Measurements from ENCODE around the gene ST6GALNAC4. TPM values are rescaled to one million over a fixed set of nuclear protein-coding genes. Genes with fewer than 3 reads are reported as not detected.

The ST6GALNAC4 gene
- total and polyA plus RNA-seq, 9 of the 15 experiments (the other 6 are each of a cell fraction or from before 2014, with no cell fraction given) = 2.6 to 43.1 (median 15.4) TPM

GRCh38 chr9:127878001-127878651 is 38.7 kb downstream of the ST6GALNAC4 start (continued):
- TF ChIP-seq, protein P1, sequence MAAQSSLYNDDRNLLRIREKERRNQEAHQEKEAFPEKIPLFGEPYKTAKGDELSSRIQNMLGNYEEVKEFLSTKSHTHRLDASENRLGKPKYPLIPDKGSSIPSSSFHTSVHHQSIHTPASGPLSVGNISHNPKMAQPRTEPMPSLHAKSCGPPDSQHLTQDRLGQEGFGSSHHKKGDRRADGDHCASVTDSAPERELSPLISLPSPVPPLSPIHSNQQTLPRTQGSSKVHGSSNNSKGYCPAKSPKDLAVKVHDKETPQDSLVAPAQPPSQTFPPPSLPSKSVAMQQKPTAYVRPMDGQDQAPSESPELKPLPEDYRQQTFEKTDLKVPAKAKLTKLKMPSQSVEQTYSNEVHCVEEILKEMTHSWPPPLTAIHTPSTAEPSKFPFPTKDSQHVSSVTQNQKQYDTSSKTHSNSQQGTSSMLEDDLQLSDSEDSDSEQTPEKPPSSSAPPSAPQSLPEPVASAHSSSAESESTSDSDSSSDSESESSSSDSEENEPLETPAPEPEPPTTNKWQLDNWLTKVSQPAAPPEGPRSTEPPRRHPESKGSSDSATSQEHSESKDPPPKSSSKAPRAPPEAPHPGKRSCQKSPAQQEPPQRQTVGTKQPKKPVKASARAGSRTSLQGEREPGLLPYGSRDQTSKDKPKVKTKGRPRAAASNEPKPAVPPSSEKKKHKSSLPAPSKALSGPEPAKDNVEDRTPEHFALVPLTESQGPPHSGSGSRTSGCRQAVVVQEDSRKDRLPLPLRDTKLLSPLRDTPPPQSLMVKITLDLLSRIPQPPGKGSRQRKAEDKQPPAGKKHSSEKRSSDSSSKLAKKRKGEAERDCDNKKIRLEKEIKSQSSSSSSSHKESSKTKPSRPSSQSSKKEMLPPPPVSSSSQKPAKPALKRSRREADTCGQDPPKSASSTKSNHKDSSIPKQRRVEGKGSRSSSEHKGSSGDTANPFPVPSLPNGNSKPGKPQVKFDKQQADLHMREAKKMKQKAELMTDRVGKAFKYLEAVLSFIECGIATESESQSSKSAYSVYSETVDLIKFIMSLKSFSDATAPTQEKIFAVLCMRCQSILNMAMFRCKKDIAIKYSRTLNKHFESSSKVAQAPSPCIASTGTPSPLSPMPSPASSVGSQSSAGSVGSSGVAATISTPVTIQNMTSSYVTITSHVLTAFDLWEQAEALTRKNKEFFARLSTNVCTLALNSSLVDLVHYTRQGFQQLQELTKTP (IDR thresholded peaks at IDR 0.05; ENCODE audit: low read depth in 1 of 2, partially characterized antibody in 2 of 2) = peak in 1 of 2 experiments; percentile 8
- TF ChIP-seq, protein P2, sequence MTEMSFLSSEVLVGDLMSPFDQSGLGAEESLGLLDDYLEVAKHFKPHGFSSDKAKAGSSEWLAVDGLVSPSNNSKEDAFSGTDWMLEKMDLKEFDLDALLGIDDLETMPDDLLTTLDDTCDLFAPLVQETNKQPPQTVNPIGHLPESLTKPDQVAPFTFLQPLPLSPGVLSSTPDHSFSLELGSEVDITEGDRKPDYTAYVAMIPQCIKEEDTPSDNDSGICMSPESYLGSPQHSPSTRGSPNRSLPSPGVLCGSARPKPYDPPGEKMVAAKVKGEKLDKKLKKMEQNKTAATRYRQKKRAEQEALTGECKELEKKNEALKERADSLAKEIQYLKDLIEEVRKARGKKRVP (CRISPR knock-in tag; IDR thresholded peaks at IDR 0.05) = no peak
- no peak for TF ChIP-seq FIP1L1 (IDR thresholded peaks at IDR 0.05; ENCODE audit: low read depth, low read length, poor library complexity, severe bottlenecking)
